AG08396 (cell line): ENCODE results near the gene PCDHGA7.
"Not testable (repeated sequence)": the region's sequence is repeated elsewhere in the genome, so short reads cannot be mapped to it uniquely, and the experiment has no call there.

Experiments
- DNase-seq: peaks from one replicate; pipeline ENCODE4 v3.0.0; 2012; ENCODE audit warnings: low spot score, mixed read lengths

The PCDHGA7 gene

GRCh38 chr5:141382469-141383294, at the start of gene PCDHGA7:
Gene PCDHGA7 (plus strand): TSS chr5:141382742. CDS start chr5:141382900, 158 bp downstream.
- peak; percentile 55 for DNase-seq

GRCh38 chr5:141338538-141339306, 43.8 kb upstream of the PCDHGA7 start, which contains the start of gene PCDHGA2:
Gene PCDHGA2 (plus strand): TSS chr5:141338760.
- DNase-seq = peak; percentile 74

- DNase-seq = not testable (repeated sequence)
These were observed 41.7 kb upstream of the PCDHGA7 start for GRCh38 chr5:141340781-141341354.

GRCh38 chr5:141342773-141343172, 39.8 kb upstream of the PCDHGA7 start:
- no peak for DNase-seq

- DNase-seq = peak; percentile 67
These were observed 39.1 kb upstream of the PCDHGA7 start, which contains the start of gene PCDHGA3 for GRCh38 chr5:141343242-141343952. Gene PCDHGA3 (plus strand): TSS chr5:141343829. CDS start chr5:141344034, 205 bp downstream.

- DNase-seq = no peak
These were observed 38.5 kb upstream of the PCDHGA7 start for GRCh38 chr5:141343953-141344463.

GRCh38 chr5:141345327-141345726, 37.2 kb upstream of the PCDHGA7 start:
- no peak for DNase-seq

- not testable (repeated sequence) for DNase-seq
These were observed 36.5 kb upstream of the PCDHGA7 start for GRCh38 chr5:141346017-141346416.

GRCh38 chr5:141349917-141350619, 32.5 kb upstream of the PCDHGA7 start, which contains the start of gene PCDHGB1:
Gene PCDHGB1 (plus strand): TSS chr5:141350099. CDS start chr5:141350261, 162 bp downstream.
- DNase-seq = peak; percentile 84

GRCh38 chr5:141351591-141351990, 31.0 kb upstream of the PCDHGA7 start:
- DNase-seq = no peak

GRCh38 chr5:141354900-141355469, 27.6 kb upstream of the PCDHGA7 start, which contains the start of gene PCDHGA4:
Gene PCDHGA4 (plus strand): TSS chr5:141355021. CDS start chr5:141355108, 87 bp downstream.
- DNase-seq = no peak

GRCh38 chr5:141355641-141356040, 26.9 kb upstream of the PCDHGA7 start:
- DNase-seq = no peak

- no peak for DNase-seq
These were observed 26.4 kb upstream of the PCDHGA7 start for GRCh38 chr5:141356133-141356532.

GRCh38 chr5:141356950-141357349, 25.6 kb upstream of the PCDHGA7 start:
- DNase-seq = no peak

GRCh38 chr5:141359790-141360426, 22.6 kb upstream of the PCDHGA7 start, which contains the start of gene PCDHGB2:
Gene PCDHGB2 (plus strand): TSS chr5:141359994. CDS start chr5:141360136, 142 bp downstream.
- DNase-seq = peak; percentile 67

GRCh38 chr5:141360685-141361084, 21.9 kb upstream of the PCDHGA7 start:
- DNase-seq = no peak

GRCh38 chr5:141362719-141363118, 19.8 kb upstream of the PCDHGA7 start:
- no peak for DNase-seq

- DNase-seq = peak; percentile 44
These were observed 18.4 kb upstream of the PCDHGA7 start, which contains the start of gene PCDHGA5 for GRCh38 chr5:141363952-141364660. Gene PCDHGA5 (plus strand): TSS chr5:141364162. CDS start chr5:141364331, 169 bp downstream.
